HepG2 (cell line): Measurements from ENCODE around the gene SPDYE4. TPM values are rescaled to one million over a fixed set of nuclear protein-coding genes. Genes with fewer than 3 reads are reported as not detected.

Experiments used
- CEBPB ChIP-seq: IDR thresholded peaks from 2 replicates; pipeline ENCODE4 v1.6.1; 2011; ENCODE audit warnings: low read depth, low read length, improper control_type of control experiment, borderline replicate concordance
- EEA1 ChIP-seq: sonication (generic); formaldehyde crosslinking; IDR thresholded peaks from 2 replicates; pipeline ENCODE4 v1.5.1; 2020; ENCODE audit warnings: mild to moderate bottlenecking, missing genetic modification reagents, borderline replicate concordance
- HNRNPLL ChIP-seq: fragments of 200-400 bp; formaldehyde crosslinking; IDR thresholded peaks from 2 replicates; pipeline ENCODE4 v1.6.1; 2017; ENCODE audit warnings: mild to moderate bottlenecking, low read depth, low read length; ENCODE audit not compliant: poor library complexity, severe bottlenecking
- KDM3A ChIP-seq: IDR thresholded peaks from 2 replicates; pipeline ENCODE4 v1.6.1; 2018; ENCODE audit warnings: low read depth, missing compliant biosample characterization
- MED1 ChIP-seq: sonication (generic); formaldehyde crosslinking; IDR thresholded peaks from 2 replicates; pipeline ENCODE4 v1.4.0; 2020; ENCODE audit warnings: missing genetic modification reagents
- MEIS2 ChIP-seq: sonication (generic); formaldehyde crosslinking; IDR thresholded peaks from 2 replicates; pipeline ENCODE4 v1.9.0; 2021; ENCODE audit warnings: mild to moderate bottlenecking, missing genetic modification reagents
- SAFB2 ChIP-seq: sonication (generic); formaldehyde crosslinking; IDR thresholded peaks from 2 replicates; pipeline ENCODE4 v1.5.1; 2020; ENCODE audit warnings: missing genetic modification reagents, low read depth, mild to moderate bottlenecking, borderline replicate concordance
- SP2 ChIP-seq: sonication (generic); formaldehyde crosslinking; IDR thresholded peaks from 2 replicates; pipeline ENCODE4 v1.5.1; 2020; ENCODE audit warnings: mild to moderate bottlenecking, missing genetic modification reagents
- SP4 ChIP-seq: sonication (generic); formaldehyde crosslinking; IDR thresholded peaks from 2 replicates; pipeline ENCODE4 v1.8.1; 2023; ENCODE audit warnings: mild to moderate bottlenecking, missing genetic modification reagents
- YEATS4 ChIP-seq: sonication (generic); formaldehyde crosslinking; IDR thresholded peaks from 2 replicates; pipeline ENCODE4 v1.4.0; 2020; ENCODE audit warnings: missing genetic modification reagents, borderline replicate concordance
- ZBTB46 ChIP-seq: sonication (generic); formaldehyde crosslinking; IDR thresholded peaks from 2 replicates; pipeline ENCODE4 v1.4.0; 2020; ENCODE audit warnings: mild to moderate bottlenecking, missing genetic modification reagents, borderline replicate concordance
- ZNF251 ChIP-seq: sonication (generic); formaldehyde crosslinking; IDR thresholded peaks from 2 replicates; pipeline ENCODE4 v1.9.0; 2021; ENCODE audit warnings: mild to moderate bottlenecking, missing genetic modification reagents
- ZNF382 ChIP-seq: sonication (generic); formaldehyde crosslinking; IDR thresholded peaks from 2 replicates; pipeline ENCODE4 v1.5.0; 2020; ENCODE audit warnings: missing genetic modification reagents, mild to moderate bottlenecking, borderline replicate concordance
- ZNF530 ChIP-seq: sonication (generic); formaldehyde crosslinking; IDR thresholded peaks from 2 replicates; pipeline ENCODE4 v1.5.0; 2020; ENCODE audit warnings: low read depth, mild to moderate bottlenecking, missing genetic modification reagents
- ZNF564 ChIP-seq: sonication (generic); formaldehyde crosslinking; IDR thresholded peaks from 2 replicates; pipeline ENCODE4 v1.8.1; 2023; ENCODE audit warnings: mild to moderate bottlenecking, missing genetic modification reagents
- ZNF598 ChIP-seq: sonication (generic); formaldehyde crosslinking; IDR thresholded peaks from 2 replicates; pipeline ENCODE4 v1.5.1; 2020; ENCODE audit warnings: mild to moderate bottlenecking, missing genetic modification reagents, borderline replicate concordance
- ZNF761 ChIP-seq: sonication (generic); formaldehyde crosslinking; conservative IDR thresholded peaks from 2 replicates; pipeline ENCODE4 v1.4.0; 2020; ENCODE audit warnings: mild to moderate bottlenecking, missing genetic modification reagents
- ZSCAN25 ChIP-seq: sonication (generic); formaldehyde crosslinking; IDR thresholded peaks from 2 replicates; pipeline ENCODE4 v1.8.0; 2022; ENCODE audit warnings: mild to moderate bottlenecking, missing genetic modification reagents
- ZSCAN31 ChIP-seq: sonication (generic); formaldehyde crosslinking; IDR thresholded peaks from 2 replicates; pipeline ENCODE4 v1.5.0; 2020; ENCODE audit warnings: low read depth, mild to moderate bottlenecking, missing genetic modification reagents
- polyA plus RNA-seq, 8 experiments: library from polyadenylated mRNA; depleted of rRNA in 3 of 8; stranded (reverse) in 7 of 8; unstranded in 1 of 8; fragments of >200 nt; fragmentation: Illumina TruSeq in 4 of 8; extraction: Trizol in 4 of 8; gene quantifications; 2 replicates each; pipeline versions ENCODE4 v1.2.1 to v1.2.3, GENCODE V29; 2011 to 2016; ENCODE audit warnings: low read depth in 4 of 8, missing spikeins in 1 of 8, mixed read lengths in 1 of 8; ENCODE audit not compliant: insufficient read depth in 1 of 8
- total RNA-seq, 5 experiments: library from RNA; depleted of rRNA; stranded (reverse); fragments of >200 nt; fragmentation: Illumina TruSeq; extraction: Trizol; gene quantifications; 2 replicates each; pipeline ENCODE4 v1.2.3, GENCODE V29; 2016; ENCODE audit warnings: low read depth in 1 of 5
- TF ChIP-seq, protein P1 (sequence below): IDR thresholded peaks from 2 replicates; pipeline ENCODE4 v1.6.1; 2012; ENCODE audit warnings: inconsistent platforms
- TF ChIP-seq, protein P2 (sequence below): sonication (generic); formaldehyde crosslinking; IDR thresholded peaks from 2 replicates; pipeline ENCODE4 v1.4.0; 2020; ENCODE audit warnings: missing genetic modification reagents, borderline replicate concordance
- TF ChIP-seq, protein P3 (sequence below): sonication (generic); formaldehyde crosslinking; IDR thresholded peaks from 2 replicates; pipeline ENCODE4 v1.5.0; 2020; ENCODE audit warnings: mild to moderate bottlenecking, missing genetic modification reagents
- TF ChIP-seq, protein P4 (sequence below): fragments of 450-650 bp; IDR thresholded peaks from 2 replicates; pipeline ENCODE4 v1.6.1; 2016

SPDYE4 gene
- total and polyA plus RNA-seq, 2 of the 13 experiments (the other 11 are each of a cell fraction or from before 2014, with no cell fraction given): not detected

DNA sequence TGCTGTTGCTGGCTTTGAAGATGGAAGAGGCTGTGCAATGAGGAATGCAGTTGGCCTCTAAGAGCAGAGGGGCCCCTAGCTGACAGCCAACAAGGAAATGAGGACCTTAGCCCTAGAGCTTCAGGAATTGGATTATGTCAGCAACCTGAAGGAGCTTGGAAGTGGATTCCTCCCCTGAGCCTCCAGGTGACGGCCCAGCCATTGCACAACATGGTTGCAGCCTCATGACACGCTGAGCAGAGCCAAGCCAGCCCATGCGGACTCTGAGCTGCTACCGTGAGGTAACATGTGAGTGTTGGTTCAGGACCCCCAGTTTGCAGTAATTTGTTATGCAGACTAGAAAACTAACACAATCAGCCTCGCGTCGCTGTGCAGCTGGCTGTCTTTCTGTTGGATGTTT, 33.9 kb downstream of the SPDYE4 start (continued):
- TF ChIP-seq, protein P1, sequence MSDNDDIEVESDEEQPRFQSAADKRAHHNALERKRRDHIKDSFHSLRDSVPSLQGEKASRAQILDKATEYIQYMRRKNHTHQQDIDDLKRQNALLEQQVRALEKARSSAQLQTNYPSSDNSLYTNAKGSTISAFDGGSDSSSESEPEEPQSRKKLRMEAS: 0 out of 2 replicates have a peak, but pooled peaks have one; percentile 26
- TF ChIP-seq, protein P2, sequence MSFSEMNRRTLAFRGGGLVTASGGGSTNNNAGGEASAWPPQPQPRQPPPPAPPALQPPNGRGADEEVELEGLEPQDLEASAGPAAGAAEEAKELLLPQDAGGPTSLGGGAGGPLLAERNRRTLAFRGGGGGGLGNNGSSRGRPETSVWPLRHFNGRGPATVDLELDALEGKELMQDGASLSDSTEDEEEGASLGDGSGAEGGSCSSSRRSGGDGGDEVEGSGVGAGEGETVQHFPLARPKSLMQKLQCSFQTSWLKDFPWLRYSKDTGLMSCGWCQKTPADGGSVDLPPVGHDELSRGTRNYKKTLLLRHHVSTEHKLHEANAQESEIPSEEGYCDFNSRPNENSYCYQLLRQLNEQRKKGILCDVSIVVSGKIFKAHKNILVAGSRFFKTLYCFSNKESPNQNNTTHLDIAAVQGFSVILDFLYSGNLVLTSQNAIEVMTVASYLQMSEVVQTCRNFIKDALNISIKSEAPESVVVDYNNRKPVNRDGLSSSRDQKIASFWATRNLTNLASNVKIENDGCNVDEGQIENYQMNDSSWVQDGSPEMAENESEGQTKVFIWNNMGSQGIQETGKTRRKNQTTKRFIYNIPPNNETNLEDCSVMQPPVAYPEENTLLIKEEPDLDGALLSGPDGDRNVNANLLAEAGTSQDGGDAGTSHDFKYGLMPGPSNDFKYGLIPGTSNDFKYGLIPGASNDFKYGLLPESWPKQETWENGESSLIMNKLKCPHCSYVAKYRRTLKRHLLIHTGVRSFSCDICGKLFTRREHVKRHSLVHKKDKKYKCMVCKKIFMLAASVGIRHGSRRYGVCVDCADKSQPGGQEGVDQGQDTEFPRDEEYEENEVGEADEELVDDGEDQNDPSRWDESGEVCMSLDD (CRISPR knock-in tag): no peak
- peak; percentile 91 for TF ChIP-seq CEBPB
- TF ChIP-seq ZNF564 (CRISPR knock-in tag): no peak
- TF ChIP-seq, protein P3, sequence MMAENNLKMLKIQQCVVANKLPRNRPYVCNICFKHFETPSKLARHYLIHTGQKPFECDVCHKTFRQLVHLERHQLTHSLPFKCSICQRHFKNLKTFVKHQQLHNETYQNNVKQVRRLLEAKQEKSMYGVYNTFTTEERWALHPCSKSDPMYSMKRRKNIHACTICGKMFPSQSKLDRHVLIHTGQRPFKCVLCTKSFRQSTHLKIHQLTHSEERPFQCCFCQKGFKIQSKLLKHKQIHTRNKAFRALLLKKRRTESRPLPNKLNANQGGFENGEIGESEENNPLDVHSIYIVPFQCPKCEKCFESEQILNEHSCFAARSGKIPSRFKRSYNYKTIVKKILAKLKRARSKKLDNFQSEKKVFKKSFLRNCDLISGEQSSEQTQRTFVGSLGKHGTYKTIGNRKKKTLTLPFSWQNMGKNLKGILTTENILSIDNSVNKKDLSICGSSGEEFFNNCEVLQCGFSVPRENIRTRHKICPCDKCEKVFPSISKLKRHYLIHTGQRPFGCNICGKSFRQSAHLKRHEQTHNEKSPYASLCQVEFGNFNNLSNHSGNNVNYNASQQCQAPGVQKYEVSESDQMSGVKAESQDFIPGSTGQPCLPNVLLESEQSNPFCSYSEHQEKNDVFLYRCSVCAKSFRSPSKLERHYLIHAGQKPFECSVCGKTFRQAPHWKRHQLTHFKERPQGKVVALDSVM: no peak
- TF ChIP-seq ZNF761: no peak
- no peak for TF ChIP-seq MED1
- TF ChIP-seq YEATS4: no peak
- TF ChIP-seq, protein P4, sequence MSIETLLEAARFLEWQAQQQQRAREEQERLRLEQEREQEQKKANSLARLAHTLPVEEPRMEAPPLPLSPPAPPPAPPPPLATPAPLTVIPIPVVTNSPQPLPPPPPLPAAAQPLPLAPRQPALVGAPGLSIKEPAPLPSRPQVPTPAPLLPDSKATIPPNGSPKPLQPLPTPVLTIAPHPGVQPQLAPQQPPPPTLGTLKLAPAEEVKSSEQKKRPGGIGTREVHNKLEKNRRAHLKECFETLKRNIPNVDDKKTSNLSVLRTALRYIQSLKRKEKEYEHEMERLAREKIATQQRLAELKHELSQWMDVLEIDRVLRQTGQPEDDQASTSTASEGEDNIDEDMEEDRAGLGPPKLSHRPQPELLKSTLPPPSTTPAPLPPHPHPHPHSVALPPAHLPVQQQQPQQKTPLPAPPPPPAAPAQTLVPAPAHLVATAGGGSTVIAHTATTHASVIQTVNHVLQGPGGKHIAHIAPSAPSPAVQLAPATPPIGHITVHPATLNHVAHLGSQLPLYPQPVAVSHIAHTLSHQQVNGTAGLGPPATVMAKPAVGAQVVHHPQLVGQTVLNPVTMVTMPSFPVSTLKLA: peak; percentile 25; the same call in 1 of the 2 replicates
- no peak for TF ChIP-seq KDM3A
- TF ChIP-seq ZNF251 (CRISPR knock-in tag): no peak
- TF ChIP-seq MEIS2 (CRISPR knock-in tag): no peak
- TF ChIP-seq ZBTB46 (CRISPR knock-in tag): no peak
- no peak for TF ChIP-seq HNRNPLL
- no peak for TF ChIP-seq SAFB2
- TF ChIP-seq SP4 (CRISPR knock-in tag): no peak
- no peak for TF ChIP-seq EEA1
- TF ChIP-seq ZSCAN31 (CRISPR knock-in tag): no peak
- no peak for TF ChIP-seq ZNF598 (CRISPR knock-in tag)
- no peak for TF ChIP-seq SP2 (CRISPR knock-in tag)
- TF ChIP-seq ZSCAN25 (CRISPR knock-in tag): no peak
- no peak for TF ChIP-seq ZNF382 (CRISPR knock-in tag)
- TF ChIP-seq ZNF530 (CRISPR knock-in tag): no peak
- TF ChIP-seq, all 625 proteins: peak for 8
